H7 (cell line): ENCODE measurements around the gene SLC28A1. TPM values are rescaled to one million over a fixed set of nuclear protein-coding genes. Genes with fewer than 3 reads are reported as not detected.

Experiments
- DNase-seq: peaks from one replicate; pipeline ENCODE4 v3.0.0; 2012
- H3K27me3 ChIP-seq: 2 replicates; pipeline ENCODE4 v1.6.0; 2011; ENCODE audit warnings: mild to moderate bottlenecking, low read length; ENCODE audit not compliant: control insufficient read depth, insufficient read depth
- H3K36me3 ChIP-seq: replicated peaks from 2 replicates; pipeline ENCODE4 v1.5.1; 2011; ENCODE audit warnings: low read length; ENCODE audit not compliant: control insufficient read depth, insufficient read depth
- H3K4me3 ChIP-seq: 2 replicates; pipeline ENCODE4 v1.5.1; 2011; ENCODE audit warnings: low read depth, mild to moderate bottlenecking, control low read depth, low read length, moderate library complexity; ENCODE audit not compliant: insufficient read depth
- total RNA-seq: library from RNA; depleted of rRNA; stranded (reverse); fragments of >200 nt; shearing (Covaris generic); gene quantifications from 2 replicates; pipeline ENCODE4 v1.2.3, GENCODE V29; 2014

The SLC28A1 gene
- total RNA-seq, 1 experiment from 2014 or later = not detected

- Histone ChIP-seq H3K4me3 (no peak overlapping the region), H3K27me3 (no peaks in the 10 kb centered on the region), H3K36me3 (no peaks in the 10 kb centered on the region)
- DNase-seq = peak; percentile 57
Measured at GRCh38 chr15:84960391-84961113, 76.1 kb downstream of the SLC28A1 start.

- Histone ChIP-seq H3K4me3 (no peak overlapping the region), H3K36me3 (no peaks in the 10 kb centered on the region), H3K27me3 (no peaks in the 10 kb centered on the region)
- no peak for DNase-seq
Measured at GRCh38 chr15:84961114-84961452, 76.6 kb downstream of the SLC28A1 start.

GRCh38 chr15:84961707-84962106, 77.2 kb downstream of the SLC28A1 start:
- no peak for DNase-seq
- no peaks in the 10 kb centered on the region for H3K36me3 ChIP-seq
- H3K4me3 ChIP-seq = no peak overlapping the region
- no peaks in the 10 kb centered on the region for H3K27me3 ChIP-seq

- no peak for DNase-seq
- H3K36me3 ChIP-seq = no peaks in the 10 kb centered on the region
- H3K27me3 ChIP-seq = no peaks in the 10 kb centered on the region
- H3K4me3 ChIP-seq = no peak overlapping the region
Measured at GRCh38 chr15:84962955-84963354, 78.5 kb downstream of the SLC28A1 start.

- DNase-seq = no peak
- no peaks in the 10 kb centered on the region for H3K36me3 ChIP-seq
- H3K27me3 ChIP-seq = no peaks in the 10 kb centered on the region
- no peak overlapping the region for H3K4me3 ChIP-seq
Measured at GRCh38 chr15:84967380-84967779, 82.9 kb downstream of the SLC28A1 start.

- Histone ChIP-seq H3K36me3 (no peaks in the 10 kb centered on the region), H3K27me3 (no peaks in the 10 kb centered on the region), H3K4me3 (no peak overlapping the region)
- no peak for DNase-seq
Measured at GRCh38 chr15:84968301-84968700, 83.8 kb downstream of the SLC28A1 start.

- DNase-seq = no peak
- Histone ChIP-seq H3K36me3 (no peaks in the 10 kb centered on the region), H3K4me3 (no peak overlapping the region), H3K27me3 (no peaks in the 10 kb centered on the region)
Measured at GRCh38 chr15:84969257-84969656, 84.8 kb downstream of the SLC28A1 start.

- Histone ChIP-seq H3K4me3 (no peak overlapping the region), H3K27me3 (no peaks in the 10 kb centered on the region), H3K36me3 (no peaks in the 10 kb centered on the region)
- no peak for DNase-seq
Measured at GRCh38 chr15:84970843-84971242, 86.4 kb downstream of the SLC28A1 start.

GRCh38 chr15:84973492-84974460, 89.3 kb downstream of the SLC28A1 start:
- no peak for DNase-seq
- H3K27me3 ChIP-seq = peaks cover 8% of the 10 kb centered on the region
- H3K4me3 ChIP-seq = no peak overlapping the region
- no peaks in the 10 kb centered on the region for H3K36me3 ChIP-seq

- Histone ChIP-seq H3K27me3 (peaks cover 21% of the 10 kb centered on the region), H3K36me3 (no peaks in the 10 kb centered on the region), H3K4me3 (no peak overlapping the region)
- DNase-seq = peak; percentile 54
Measured at GRCh38 chr15:84975871-84976351, 91.4 kb downstream of the SLC28A1 start.

- Histone ChIP-seq H3K27me3 (peaks cover 25% of the 10 kb centered on the region), H3K4me3 (no peak overlapping the region), H3K36me3 (no peaks in the 10 kb centered on the region)
- no peak for DNase-seq
Measured at GRCh38 chr15:84976746-84977345, 92.4 kb downstream of the SLC28A1 start.

GRCh38 chr15:84979651-84980050, 95.2 kb downstream of the SLC28A1 start:
- Histone ChIP-seq H3K36me3 (no peaks in the 10 kb centered on the region), H3K27me3 (peaks cover 47% of the 10 kb centered on the region), H3K4me3 (peak overlapping the region; percentile 82)
- DNase-seq = peak; percentile 84

- peak; percentile 91 for DNase-seq
- no peaks in the 10 kb centered on the region for H3K36me3 ChIP-seq
- H3K4me3 ChIP-seq = peak overlapping the region; percentile 82
- peaks cover 47% of the 10 kb centered on the region for H3K27me3 ChIP-seq
Measured at GRCh38 chr15:84980196-84981053, 96.0 kb downstream of the SLC28A1 start.
